ENCODE measurements around the gene GNMT.

DNA sequence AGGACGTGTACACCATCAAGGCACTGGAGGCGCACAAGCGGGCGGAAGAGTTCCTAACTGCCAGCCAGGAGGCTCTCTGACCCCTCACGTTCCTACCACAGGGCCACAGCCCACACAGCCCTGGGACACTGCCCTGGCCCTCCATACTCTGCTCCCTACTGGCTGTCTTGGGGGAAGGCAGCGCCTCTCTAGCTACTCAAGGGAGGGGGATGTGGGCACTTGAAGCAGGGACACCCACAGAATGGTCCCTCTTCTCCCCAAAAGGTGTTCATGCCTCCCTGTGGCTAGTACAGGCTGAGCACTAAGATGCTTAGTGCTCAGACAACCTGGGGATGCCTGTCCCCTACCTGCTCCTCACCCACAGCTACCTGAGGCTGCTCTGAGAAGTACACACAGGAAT, 50.7 kb downstream of the GNMT start:
- no peak for TF ChIP-seq EZH2 (IDR thresholded peaks at IDR 0.05; ENCODE audit: low read length, missing control alignments)
- TF ChIP-seq CTCF (conservative IDR thresholded peaks at IDR 0.05 in 1 of 2, IDR thresholded peaks at IDR 0.05 in 1 of 2; ENCODE audit: low read depth in 1 of 2, low read length in 2 of 2), result no peak
